NCI-H2081 treated with DMSO at 0.1 percent for 48 hours (cell line): ENCODE measurements around the gene SLC25A24.

Source experiments
- DNase-seq: peaks from one replicate; lab custom pipeline; 2025; lab: John Stamatoyannopoulos, UW

Gene SLC25A24

GRCh38 chr1:108097018-108097417, 103.1 kb downstream of the SLC25A24 start:
- no peak for DNase-seq

- DNase-seq = no peak
Measured at GRCh38 chr1:108096089-108096488, 104.1 kb downstream of the SLC25A24 start.

- no peak for DNase-seq
Measured at GRCh38 chr1:108089477-108089876, 110.7 kb downstream of the SLC25A24 start.

GRCh38 chr1:108085628-108086027, 114.5 kb downstream of the SLC25A24 start:
- DNase-seq = no peak

GRCh38 chr1:108084866-108085477, 115.2 kb downstream of the SLC25A24 start:
- DNase-seq = no peak
